ENCODE data around the gene SDR42E1. TPM values are rescaled to one million over a fixed set of nuclear protein-coding genes. Genes with fewer than 3 reads are reported as not detected.

The SDR42E1 gene
- total RNA-seq, 2 donors from 2014 or later, result 8.5 to 9.1 TPM

- intact Hi-C loops (cut with DNase I), result no loop called here
- Histone ChIP-seq H3K9me3 (no peaks in the 10 kb centered on the region), H3K27me3 (no peaks in the 10 kb centered on the region), H3K4me1 (no peaks in the 10 kb centered on the region), H3K27ac (no peak overlapping the region), H3K36me3 (no peaks in the 10 kb centered on the region), H3K9ac (ENCODE audit: low read depth in 2 of 2, low read length in 2 of 2) (no peak overlapping the region), H3K4me3 (no peak overlapping the region)
- TF ChIP-seq, protein P1, sequence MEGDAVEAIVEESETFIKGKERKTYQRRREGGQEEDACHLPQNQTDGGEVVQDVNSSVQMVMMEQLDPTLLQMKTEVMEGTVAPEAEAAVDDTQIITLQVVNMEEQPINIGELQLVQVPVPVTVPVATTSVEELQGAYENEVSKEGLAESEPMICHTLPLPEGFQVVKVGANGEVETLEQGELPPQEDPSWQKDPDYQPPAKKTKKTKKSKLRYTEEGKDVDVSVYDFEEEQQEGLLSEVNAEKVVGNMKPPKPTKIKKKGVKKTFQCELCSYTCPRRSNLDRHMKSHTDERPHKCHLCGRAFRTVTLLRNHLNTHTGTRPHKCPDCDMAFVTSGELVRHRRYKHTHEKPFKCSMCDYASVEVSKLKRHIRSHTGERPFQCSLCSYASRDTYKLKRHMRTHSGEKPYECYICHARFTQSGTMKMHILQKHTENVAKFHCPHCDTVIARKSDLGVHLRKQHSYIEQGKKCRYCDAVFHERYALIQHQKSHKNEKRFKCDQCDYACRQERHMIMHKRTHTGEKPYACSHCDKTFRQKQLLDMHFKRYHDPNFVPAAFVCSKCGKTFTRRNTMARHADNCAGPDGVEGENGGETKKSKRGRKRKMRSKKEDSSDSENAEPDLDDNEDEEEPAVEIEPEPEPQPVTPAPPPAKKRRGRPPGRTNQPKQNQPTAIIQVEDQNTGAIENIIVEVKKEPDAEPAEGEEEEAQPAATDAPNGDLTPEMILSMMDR (IDR thresholded peaks at IDR 0.05), result no peak
- DNase-seq, result no peak
Measured at GRCh38 chr16:81996664-81997509, 14.4 kb downstream of the SDR42E1 start.

- Histone ChIP-seq H3K4me3 (no peak overlapping the region), H3K9ac (ENCODE audit: low read depth in 2 of 2, low read length in 2 of 2) (no peak overlapping the region), H3K36me3 (no peaks in the 10 kb centered on the region), H3K27me3 (no peaks in the 10 kb centered on the region), H3K4me1 (no peaks in the 10 kb centered on the region), H3K27ac (no peak overlapping the region), H3K9me3 (no peaks in the 10 kb centered on the region)
- intact Hi-C loops (cut with DNase I), result no loop called here
- no peak for DNase-seq
- TF ChIP-seq, protein P1 (IDR thresholded peaks at IDR 0.05), result no peak
Measured at GRCh38 chr16:81995651-81996050, 15.6 kb downstream of the SDR42E1 start.

- TF ChIP-seq, protein P1 (IDR thresholded peaks at IDR 0.05), result no peak
- H3K9ac ChIP-seq (ENCODE audit: low read depth in 2 of 2, low read length in 2 of 2), result no peak overlapping the region
- DNase-seq, result no peak
- no peaks in the 10 kb centered on the region for H3K36me3 ChIP-seq
- no peaks in the 10 kb centered on the region for H3K4me1 ChIP-seq
- intact Hi-C loops (cut with DNase I), result no loop called here
- no peaks in the 10 kb centered on the region for H3K9me3 ChIP-seq
- H3K27me3 ChIP-seq, result no peaks in the 10 kb centered on the region
- no peak overlapping the region for H3K4me3 ChIP-seq
- no peak overlapping the region for H3K27ac ChIP-seq
Measured at GRCh38 chr16:81994485-81994884, 16.8 kb downstream of the SDR42E1 start.

GRCh38 chr16:81992859-81993258, 18.4 kb downstream of the SDR42E1 start:
- Histone ChIP-seq H3K9ac (ENCODE audit: low read depth in 2 of 2, low read length in 2 of 2) (no peak overlapping the region), H3K36me3 (no peaks in the 10 kb centered on the region), H3K4me1 (no peaks in the 10 kb centered on the region), H3K27me3 (no peaks in the 10 kb centered on the region), H3K9me3 (no peaks in the 10 kb centered on the region), H3K4me3 (no peak overlapping the region), H3K27ac (no peak overlapping the region)
- intact Hi-C loops (cut with DNase I), result no loop called here
- no peak for DNase-seq
- TF ChIP-seq, protein P1 (IDR thresholded peaks at IDR 0.05), result no peak

GRCh38 chr16:81987706-81988105, 23.6 kb downstream of the SDR42E1 start:
- Histone ChIP-seq H3K4me1 (no peaks in the 10 kb centered on the region), H3K27ac (no peak overlapping the region), H3K9me3 (no peaks in the 10 kb centered on the region), H3K36me3 (no peaks in the 10 kb centered on the region), H3K27me3 (no peaks in the 10 kb centered on the region), H3K9ac (ENCODE audit: low read depth in 2 of 2, low read length in 2 of 2) (no peak overlapping the region), H3K4me3 (no peak overlapping the region)
- TF ChIP-seq, protein P1 (IDR thresholded peaks at IDR 0.05), result no peak
- no peak for DNase-seq
- intact Hi-C loops (cut with DNase I), result no loop called here

Data from colonic mucosa (tissue), 4 donors.